ENCODE measurements around the gene MBP. TPM values are rescaled to one million over a fixed set of nuclear protein-coding genes. Genes with fewer than 3 reads are reported as not detected.

MBP gene
- total and polyA plus RNA-seq, 2 of the 4 experiments (the other 2 are of a cell fraction) = 0.72 to 0.90 TPM

- CTCF ChIA-PET = no interaction called here
- 78% methylated on average over 11 of the region's 15 CpGs; no CpG with 5 or more reads in 1 of the 2 experiments for WGBS, 2 experiments (ENCODE audit: extremely low coverage in 2 of 2, insufficient read length in 1 of 2)
Observed at GRCh38 chr18:77025123-77025522, 107.5 kb downstream of the MBP start.

More at GRCh38 chr18:77025123-77025522, 107.5 kb downstream of the MBP start:
- Histone ChIP-seq H2BK5ac (ENCODE audit: low read depth, low read length, poor library complexity, severe bottlenecking) (no peak overlapping the region), H3K36me3 (ENCODE audit: control insufficient read depth, insufficient read depth, low read length) (no peaks in the 10 kb centered on the region), H3K9me3 (ENCODE audit: control insufficient read depth, insufficient read depth, low read length) (no peaks in the 10 kb centered on the region), H2AFZ (replicated peaks; ENCODE audit: low read length, poor library complexity) (no peak overlapping the region), H2BK20ac (ENCODE audit: low read depth, low read length) (no peak overlapping the region), H3K27ac (ENCODE audit: insufficient read depth, low read length) (no peak overlapping the region), H3K27me3 (ENCODE audit: control insufficient read depth, insufficient read depth, low read length) (no peaks in the 10 kb centered on the region), H3K14ac (replicated peaks; ENCODE audit: low read depth, low read length) (no peak overlapping the region), H2AK5ac (ENCODE audit: low read depth, low read length) (no peak overlapping the region), H3K4ac (ENCODE audit: low read depth, low read length) (no peak overlapping the region), H2AK9ac (replicated peaks; ENCODE audit: low read depth, low read length, poor library complexity) (no peak overlapping the region), H3K56ac (ENCODE audit: extremely low read depth, insufficient read depth, low read length) (no peak overlapping the region), H4K8ac (ENCODE audit: low read depth in 2 of 2, low read length in 2 of 2) (no peak overlapping the region), H3K23ac (ENCODE audit: low read depth, low read length) (no peak overlapping the region), H3K4me3 (ENCODE audit: insufficient read depth, low read depth, low read length) (no peak overlapping the region), H3K9ac (ENCODE audit: low read depth, low read length) (no peak overlapping the region), H2BK15ac (ENCODE audit: low read depth, low read length) (no peak overlapping the region), H4K20me1 (ENCODE audit: insufficient read depth, low read length) (no peaks in the 10 kb centered on the region), H3K79me1 (ENCODE audit: low read depth in 1 of 2, low read length in 2 of 2) (no peaks in the 10 kb centered on the region), H4K91ac (ENCODE audit: insufficient read depth, low read depth, low read length) (no peak overlapping the region), H4K5ac (ENCODE audit: low read depth, low read length) (no peak overlapping the region), H2BK120ac (ENCODE audit: low read depth, low read length) (no peak overlapping the region), H3K4me2 (ENCODE audit: low read depth, low read length) (no peak overlapping the region), H3K9me1 (ENCODE audit: insufficient read depth, low read length) (no peaks in the 10 kb centered on the region), H3K4me1 (ENCODE audit: control insufficient read depth, insufficient read depth, low read length) (no peaks in the 10 kb centered on the region), H3K18ac (ENCODE audit: low read depth, low read length) (no peak overlapping the region)
- ATAC-seq (ENCODE audit: low read depth) = no peak
- no peak for TF ChIP-seq USF2 (IDR thresholded peaks at IDR 0.05; ENCODE audit: low read depth, low read length)
- no peak for TF ChIP-seq BHLHE40 (IDR thresholded peaks at IDR 0.05; ENCODE audit: low read depth, low read length)
- no peak for TF ChIP-seq SMC3 (IDR thresholded peaks at IDR 0.05; ENCODE audit: low read depth, low read length)
- no peak for TF ChIP-seq NFE2L2 (IDR thresholded peaks at IDR 0.05; ENCODE audit: low read depth, low read length)
- TF ChIP-seq CEBPB (IDR thresholded peaks at IDR 0.05; ENCODE audit: low read depth, low read length) = no peak
- POLR2A ChIA-PET (ENCODE audit: unreplicated experiment) = no interaction called here
- BruUV-seq (replicated peaks) = no TSS peak
- dilution Hi-C loops (cut with HindIII; ENCODE audit: low sequenced_read_pairs, unreplicated experiment) (no loop called here), in situ Hi-C loops (cut with MboI; ENCODE audit: low sequenced_read_pairs) (no loop called here), intact Hi-C loops (cut with micrococcal nuclease) (no loop called here)
- DNase-seq = no peak

All from IMR-90 (cell line).